LHCN-M2 (cell line): ENCODE results near the gene SRC. TPM values are rescaled to one million over a fixed set of nuclear protein-coding genes. Genes with fewer than 3 reads are reported as not detected.

Experiments
- DNase-seq: peaks from one replicate; pipeline ENCODE4 v3.0.0-alpha.2; 2012; ENCODE audit warnings: low read depth
- total RNA-seq: library from RNA; depleted of rRNA; stranded (reverse); fragments of >200 nt; gene quantifications from 2 replicates; pipeline ENCODE4 v1.2.3, GENCODE V29; 2014

SRC gene
- total RNA-seq, 1 experiment from 2014 or later: 7.5 TPM

DNA sequence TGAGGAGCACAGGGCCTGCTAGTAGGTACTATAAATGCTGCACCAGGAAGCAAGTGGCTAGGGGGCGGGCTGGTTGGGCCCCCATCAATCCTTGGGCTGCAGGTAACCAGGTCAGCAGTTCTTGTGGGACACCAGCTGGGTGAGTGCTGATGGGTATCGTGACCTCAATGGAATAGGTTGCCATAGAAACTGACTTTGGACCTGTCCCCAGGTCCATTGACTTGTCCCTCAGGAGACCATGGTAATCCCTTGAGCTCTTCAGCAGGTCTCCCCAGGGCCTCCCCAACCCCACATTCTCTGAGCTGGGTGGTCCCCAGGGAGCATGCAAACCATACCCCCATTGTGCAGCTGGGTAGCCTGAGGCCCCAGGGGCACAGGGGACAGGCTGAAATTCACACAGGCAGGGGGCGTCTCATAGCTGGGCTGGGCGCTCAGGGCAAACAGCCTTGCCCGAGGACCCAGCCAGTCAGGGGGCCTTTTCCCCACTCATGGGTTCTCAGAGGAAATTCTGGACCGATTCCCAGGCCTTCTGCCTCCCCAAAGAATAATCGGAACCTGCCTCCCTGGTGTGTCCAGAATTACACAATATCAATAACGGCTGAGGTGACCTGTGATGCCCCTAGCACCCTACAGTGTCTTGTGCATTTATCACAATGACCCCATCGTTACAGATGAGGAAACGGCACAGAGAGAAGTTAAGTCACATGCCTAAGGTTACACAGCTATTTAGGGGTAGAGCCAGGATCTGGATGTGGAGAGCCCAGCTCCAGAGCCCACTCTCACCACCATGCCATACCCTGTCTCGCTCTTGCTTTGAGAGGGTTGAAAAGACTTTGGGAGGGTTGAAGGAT lies 35.9 kb downstream of the SRC start:
- no peak for DNase-seq

DNA sequence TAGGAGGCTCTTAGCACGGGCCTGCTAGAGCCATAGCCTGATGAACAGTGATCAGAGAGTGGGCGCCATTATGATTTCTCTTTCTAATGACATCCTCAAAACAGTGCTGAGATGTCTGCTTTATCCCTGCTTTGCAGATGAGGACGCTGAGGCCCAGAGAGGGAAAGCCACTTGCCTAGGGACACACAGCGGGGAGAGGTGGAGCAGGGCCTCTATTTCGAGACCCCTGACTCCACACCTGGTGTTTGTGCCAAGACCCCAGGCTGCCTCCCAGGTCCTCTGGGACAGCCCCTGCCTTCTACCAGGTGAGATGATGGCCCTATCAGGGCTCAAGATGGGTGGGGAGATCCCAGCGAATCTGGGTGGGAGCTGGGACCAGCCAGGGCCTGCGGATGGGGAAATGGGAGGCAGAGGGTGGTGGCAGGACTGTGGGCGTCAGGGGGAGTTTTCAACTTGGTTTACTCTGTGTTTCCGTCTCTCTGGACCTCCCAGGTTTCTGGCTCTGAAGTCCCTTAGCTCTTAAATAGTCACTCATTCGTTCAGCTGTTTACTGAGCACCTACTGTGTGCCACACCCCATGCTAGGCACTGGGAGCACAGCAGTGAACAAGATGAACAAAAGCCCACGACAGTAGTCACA lies 36.7 kb downstream of the SRC start:
- no peak for DNase-seq

DNA sequence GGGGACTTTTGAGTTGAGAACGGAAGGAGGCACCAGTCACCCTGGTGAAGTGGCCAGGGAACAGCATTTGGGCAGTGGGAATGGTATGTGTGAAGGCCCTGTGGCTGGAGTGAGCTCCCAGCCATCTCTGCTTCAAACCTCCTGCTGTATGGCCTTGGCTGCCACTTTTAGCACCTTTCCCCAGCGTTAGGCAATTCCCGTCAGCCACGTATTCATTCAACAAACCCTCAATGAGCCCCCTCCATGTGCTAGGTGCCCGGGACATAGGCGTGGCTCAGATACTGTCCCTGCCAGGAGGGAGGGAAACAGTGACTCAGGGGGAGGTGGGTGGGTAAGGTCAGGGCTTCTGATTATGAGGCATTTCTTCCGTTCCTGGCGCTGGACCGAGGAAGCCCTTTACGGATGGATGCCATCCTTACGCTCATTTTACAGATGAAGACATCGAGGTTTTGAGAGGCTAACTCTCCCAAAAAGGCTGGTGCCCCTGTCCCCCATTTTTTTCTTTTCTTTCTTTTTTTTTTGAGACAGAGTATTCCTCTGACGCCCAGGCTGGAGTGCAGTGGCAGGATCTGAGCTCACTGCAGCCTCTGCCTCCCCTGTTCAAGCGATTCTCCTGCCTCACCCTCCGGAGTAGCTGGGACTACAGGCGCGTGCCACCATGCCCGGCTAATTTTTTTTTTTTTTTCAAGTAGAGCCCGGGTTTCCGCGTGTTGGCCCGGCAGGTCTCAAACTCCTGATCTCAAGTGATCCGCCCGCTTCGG lies 37.5 kb downstream of the SRC start:
- no peak for DNase-seq

DNA sequence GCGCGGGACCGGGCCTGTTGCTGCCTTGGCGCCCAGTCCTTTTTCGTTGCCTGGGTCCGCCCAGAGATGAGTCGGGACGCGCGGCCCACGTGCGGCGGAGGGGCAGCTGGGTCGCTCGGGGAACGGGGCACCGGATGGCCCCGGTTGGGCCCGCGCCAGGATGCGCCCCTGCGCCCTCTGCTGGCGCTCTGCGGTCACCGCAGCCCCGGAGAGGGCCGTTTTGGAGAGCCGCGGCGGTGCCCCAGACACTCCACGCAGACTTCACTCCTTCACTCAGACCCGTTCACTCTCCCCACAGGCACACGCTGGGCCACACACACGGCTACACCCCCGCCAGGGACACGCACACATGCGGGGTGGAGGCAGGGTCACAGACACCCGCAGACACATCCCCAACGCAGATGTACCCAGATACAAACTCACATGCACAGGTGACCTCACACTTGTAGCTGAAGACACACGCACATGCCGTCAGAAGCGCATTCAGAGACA lies 38.8 kb downstream of the SRC start:
- peak; percentile 64 for DNase-seq

DNA sequence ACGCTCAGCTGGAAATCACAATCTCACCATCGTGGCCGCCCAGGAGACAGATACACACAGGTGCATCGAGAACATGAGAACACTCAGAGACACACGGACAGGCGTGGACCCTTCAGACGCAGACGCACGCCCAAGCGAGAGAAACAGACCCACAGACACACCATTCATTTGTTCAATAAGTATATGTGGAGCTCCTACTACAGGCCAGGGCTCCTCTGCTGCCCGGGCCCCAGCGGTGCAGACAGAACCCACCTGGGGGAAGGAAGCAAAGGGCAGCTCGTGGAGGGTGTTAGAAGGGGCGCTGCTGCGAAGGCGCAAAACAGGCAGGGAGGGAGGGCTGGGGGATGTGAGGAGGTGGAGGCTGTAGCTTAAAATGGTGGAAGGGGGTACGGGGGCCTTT lies 39.2 kb downstream of the SRC start:
- DNase-seq: no peak

DNA sequence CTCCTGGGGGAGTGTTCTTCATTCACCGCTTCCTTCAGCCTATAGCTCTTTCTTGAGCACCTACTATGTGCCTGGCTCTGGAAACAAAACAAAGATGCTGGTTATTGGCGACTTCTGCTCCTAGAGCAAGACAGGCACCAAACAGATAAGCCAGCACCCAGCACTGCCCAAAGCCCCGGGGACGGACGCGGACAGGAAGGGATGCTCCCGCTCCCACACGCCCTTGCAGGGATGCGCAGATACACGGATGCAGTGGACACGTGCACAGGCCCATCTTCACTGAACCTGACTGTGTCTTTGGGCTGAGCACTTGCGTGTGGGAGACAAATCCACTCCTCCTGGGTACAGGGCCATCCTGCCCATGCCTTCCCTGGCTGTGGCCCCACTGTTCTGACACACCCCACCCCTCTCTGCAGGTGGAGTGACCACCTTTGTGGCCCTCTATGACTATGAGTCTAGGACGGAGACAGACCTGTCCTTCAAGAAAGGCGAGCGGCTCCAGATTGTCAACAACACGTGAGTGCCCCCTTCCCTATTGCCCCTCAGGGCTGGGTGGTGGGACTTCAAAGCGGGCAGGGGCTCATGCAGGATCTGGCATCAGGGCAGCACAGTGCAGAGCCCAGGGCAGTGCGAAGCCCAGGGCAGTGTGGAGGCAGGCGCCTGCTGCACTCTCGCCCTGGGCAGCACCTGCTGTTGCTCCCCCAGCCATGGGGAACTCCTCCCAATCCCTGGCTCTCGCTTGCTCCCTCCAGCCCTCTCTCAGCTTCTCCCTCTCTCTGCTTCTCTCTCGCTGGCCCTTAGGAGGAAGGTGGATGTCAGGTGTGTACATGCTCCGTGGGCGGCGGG lies 39.9 kb downstream of the SRC start:
- DNase-seq: no peak

DNA sequence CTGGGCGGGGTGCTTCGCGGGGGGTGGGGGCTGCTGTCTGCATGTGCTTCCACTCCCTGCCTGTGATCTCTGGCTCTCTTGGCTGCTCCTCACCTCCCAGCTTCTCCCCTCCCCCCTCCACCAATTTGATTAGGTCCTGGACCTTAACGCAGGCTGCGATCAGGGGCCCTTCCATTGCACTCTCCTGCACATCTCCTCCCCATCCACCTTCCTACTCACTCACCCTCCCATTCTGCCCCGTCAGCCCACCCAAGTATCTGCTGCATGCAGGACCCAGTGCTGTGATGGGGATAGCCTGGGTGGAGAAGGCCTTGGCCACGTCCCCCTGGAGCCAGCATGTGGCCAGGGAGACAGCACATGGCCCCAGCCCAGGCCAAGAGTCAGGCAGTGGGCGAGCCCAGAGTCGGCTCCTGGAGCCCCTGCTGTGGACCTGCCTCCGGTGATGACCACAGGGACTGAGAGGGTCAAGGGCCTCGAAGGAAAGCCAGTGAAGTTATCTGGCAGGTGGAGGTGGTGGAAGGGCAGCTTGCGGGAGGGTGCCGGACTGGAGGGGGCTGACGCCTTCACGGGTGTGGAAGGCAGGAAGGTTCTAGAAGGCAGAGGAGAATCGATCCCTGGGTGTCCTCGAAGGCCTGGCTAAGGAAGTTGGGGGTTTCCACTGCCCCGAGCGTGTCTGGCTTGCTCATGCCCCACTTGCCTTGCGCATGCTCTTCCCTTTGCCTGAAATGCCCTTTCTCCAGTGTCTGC lies 40.7 kb downstream of the SRC start:
- DNase-seq: no peak

DNA sequence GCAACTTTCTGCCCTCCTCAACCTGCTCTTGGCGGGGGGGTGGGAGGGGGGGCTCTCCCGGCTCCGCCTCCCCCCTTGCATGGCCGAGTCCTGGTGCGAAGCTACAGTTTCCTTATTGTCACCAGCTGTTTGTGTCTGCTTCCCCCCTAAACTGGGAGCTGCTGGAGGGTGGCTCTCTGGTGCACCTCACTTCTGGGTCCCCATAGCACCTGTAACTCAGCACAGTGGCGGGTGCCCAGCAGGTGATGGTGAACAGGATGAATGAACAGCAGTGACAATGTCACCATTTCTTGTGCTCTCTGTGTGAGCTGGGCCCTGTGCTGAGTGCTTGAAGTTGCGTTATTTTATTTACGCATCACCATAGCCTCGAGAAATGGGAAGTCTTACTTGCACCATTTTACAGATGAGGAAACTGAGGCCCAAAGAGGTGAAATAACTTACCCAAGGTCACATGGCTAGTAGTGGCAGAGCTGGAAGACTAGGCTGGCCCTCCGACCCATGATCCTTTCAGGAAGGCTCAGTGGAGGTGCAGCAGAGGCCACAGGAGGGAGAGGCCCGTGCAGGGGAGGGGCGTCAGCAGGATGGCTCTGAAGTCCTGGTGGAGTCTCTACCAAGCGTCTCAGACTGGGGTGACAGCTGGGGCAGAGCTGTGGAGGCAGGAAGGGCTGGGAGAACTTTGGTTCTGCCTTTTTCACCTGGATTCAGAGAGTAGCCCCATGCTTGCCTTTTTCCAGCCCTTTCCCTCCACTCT lies 41.8 kb downstream of the SRC start:
- DNase-seq: no peak

DNA sequence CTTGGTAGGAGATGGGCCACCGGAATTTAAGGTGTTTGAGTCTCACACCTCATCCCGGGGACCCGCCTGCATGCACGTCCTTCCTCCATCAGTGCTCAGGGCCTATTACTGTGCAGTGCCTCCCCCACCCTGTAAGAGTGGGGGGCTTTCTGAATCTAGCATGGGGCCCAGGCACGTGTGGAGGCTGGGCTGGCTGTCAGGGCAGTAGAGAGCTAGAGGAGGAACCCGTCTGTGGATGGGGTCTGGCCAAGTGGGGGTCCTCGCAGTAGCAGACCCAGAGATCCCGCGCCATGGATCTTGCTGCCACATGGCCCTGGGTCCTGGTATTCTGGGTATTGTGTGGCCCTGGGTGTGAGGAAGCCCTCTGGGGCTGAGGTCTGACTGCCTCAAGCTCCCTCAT lies 42.9 kb downstream of the SRC start:
- DNase-seq: no peak

DNA sequence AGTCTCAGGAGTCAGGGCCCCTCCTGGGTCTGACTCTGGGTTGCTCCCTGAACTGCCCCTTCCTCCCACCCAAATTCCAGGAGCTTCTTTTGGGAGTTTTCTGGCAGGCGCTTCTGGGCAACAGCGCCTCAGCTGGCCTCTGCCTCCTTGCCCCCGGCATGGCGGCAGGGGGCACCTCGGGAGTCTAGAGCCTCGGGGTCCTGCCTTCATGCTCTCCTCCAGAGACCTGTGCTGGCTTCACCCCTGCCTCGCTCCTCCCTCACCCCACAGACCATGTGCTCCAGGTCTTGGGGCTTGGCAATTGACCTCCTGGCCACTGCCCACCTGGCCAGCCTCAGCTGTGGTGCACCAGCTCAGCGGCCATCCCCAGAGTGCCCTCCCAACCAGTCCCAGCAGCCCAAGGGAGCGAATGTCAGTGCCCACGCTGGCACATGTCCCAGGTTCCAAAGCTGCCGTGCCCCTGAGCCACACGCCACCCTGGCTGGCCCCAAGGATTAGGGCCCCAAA lies 43.4 kb downstream of the SRC start:
- no peak for DNase-seq

DNA sequence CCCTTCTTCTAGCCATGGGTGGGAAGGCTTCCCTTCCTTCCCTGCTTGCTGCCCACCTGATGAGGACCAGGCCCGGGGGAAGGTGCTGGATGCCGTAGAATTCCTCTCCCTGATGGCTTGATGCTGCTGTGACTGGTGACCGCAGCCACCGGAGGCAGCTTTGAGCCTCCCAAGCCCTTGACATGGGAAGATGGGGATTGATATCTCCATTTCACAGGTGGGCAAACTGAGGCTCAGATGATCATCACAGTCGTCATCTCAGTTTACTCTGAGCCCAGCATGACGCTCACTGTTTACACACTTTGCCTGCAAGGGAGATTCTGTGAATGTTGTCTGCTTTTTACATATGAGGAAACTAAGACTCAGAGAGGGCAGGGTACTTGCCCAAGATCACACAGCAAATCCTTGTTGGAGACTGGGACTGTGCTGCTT lies 43.9 kb downstream of the SRC start:
- DNase-seq: no peak

DNA sequence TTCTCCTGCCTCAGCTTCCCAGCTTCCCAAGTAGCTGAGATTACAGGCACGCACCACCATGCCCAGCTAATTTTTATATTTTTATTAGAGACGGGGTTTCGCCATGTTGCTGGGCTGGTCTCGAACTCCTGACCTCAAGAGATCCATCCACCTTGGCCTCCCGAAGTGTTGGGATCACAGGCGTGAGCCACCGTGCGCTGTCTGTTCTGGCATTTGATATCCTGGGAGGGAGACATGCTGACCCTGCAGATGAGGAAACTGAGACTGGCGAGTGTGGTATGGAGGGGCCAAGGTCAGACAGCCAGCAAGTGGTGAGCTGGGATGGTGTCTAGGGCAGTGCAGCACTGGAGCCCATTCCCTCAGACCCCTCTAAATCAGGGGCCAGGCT lies 44.6 kb downstream of the SRC start:
- no peak for DNase-seq

DNA sequence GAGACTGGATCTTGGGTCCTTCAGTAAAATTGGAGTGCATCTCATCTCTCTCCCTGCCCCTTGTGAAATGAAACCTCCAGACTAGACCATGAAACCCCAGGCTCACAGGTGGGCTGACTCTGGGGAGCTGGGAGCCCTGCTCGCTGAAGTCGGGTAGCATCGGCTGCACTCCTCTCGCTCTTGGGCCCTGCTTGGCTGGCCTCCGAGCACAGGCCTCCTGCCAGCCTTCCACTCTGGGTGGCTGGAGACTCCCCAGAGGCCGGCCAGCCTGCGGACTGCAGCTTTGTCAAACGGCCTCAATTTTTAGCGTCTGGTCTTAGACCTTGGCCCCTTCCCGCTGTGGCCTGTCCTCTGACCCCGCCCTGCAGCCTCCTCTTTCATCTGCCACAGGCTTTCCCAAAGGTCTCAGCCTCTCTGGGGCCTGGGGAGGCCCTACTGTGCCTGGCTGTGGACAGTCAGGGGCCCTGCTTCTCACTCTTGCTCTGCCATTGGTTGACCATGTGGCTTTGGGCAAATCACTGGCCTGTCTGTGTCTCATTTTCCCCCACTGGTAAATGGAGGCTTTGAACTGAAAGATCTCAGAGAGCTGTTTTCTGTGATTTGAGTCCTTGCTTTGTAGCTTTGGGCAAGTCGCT lies 45.1 kb downstream of the SRC start:
- DNase-seq: no peak

DNA sequence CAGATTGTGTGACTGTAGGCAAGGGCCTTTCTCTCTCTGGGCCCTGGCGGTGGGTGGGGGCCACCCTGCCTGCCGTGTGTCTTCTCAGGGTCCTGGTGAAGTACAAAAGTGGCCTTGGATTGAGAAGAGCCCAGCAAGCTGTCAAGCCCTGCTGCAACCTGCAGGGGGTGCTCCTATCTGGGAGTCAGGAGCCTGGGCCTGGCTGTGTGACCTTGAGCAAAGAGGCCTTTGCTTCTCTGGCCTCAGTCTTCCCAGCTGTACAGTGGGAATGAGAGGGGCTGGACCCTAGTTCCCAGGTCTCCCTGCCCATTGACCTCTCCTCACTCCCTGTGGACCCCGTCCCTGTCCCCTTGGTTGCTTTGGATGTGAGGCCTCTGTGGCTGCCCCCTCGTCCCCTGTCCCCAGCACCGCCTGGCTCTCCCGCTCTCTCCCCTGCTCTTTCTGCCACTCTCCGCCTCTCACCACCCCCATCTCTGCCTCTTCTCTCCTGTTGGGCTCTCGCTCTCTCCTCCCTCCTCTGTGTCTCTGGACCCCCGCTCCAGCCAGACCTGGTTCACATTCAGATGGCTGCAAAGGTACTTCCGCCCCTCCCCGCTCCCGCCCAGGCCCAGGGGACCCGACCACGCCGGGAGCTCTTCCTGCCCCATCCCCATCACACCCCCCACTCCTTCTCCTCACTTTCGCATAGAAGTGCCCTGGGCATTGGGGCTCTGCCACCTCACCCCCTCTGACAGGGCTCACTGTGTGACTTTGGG lies 46.7 kb downstream of the SRC start:
- DNase-seq: no peak

DNA sequence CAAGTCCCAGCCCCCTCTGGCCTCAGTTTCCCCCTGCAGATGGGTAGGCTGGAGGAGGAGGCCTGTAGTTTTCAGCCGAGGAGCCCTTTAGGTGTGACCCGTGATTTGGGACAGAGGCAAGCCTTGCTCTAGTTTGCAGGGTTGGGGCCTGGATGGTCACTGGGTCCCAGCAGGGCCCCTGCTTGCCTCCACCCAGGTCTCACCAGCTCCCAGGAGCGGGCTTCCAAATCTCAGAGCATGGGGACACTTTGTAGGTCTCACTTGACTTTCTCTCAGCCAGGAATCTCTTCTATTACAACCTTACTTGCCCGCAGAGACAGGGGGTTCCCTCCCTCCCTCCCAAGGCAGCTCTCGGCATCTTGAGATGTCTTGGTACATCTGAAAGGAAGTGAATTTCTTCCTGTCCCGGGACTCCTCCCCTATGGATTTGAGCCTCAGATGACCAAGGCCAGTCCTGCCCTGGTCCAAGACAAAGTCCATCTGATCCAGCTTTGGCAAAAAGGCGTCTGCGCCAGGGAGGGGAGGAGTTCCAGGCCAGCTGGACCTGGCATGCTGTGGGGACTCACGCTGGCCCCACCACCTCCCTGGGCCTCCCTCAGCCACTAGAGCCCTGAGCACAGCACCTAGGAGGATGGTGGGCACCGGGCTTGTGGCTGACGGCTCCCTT lies 47.4 kb downstream of the SRC start:
- no peak for DNase-seq

DNA sequence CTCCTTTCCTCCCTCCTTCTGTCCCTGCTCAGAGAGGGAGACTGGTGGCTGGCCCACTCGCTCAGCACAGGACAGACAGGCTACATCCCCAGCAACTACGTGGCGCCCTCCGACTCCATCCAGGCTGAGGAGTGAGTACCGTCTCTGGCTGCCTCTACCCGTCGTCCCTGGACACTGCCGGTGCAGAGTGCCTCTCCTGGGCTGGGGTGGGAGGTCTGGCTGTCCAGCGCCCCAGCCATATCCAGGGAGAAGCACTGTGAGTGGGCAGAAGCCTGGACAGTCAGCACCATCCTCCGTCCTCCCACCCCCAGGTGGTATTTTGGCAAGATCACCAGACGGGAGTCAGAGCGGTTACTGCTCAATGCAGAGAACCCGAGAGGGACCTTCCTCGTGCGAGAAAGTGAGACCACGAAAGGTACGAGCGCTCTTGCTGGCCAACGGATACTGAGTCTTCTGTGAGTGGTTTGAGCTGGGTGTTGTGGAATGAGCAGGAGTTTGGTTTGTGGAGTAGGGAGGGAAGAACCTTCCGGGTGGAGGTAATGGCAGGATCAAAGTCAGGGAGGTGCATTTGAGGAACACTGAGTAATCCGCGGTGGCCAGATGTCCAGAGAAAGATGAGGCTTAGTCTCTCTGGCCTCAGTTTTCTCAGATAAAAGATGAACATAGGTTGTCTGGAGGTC lies 48.1 kb downstream of the SRC start:
- DNase-seq: no peak
